Stomach (tissue), 4 donors: Measurements from ENCODE around the gene COCH.
"Not testable (repeated sequence)": the region's sequence is repeated elsewhere in the genome, so short reads cannot be mapped to it uniquely, and the experiment has no call there.

Experiments
- EP300 ChIP-seq: sonication (generic); formaldehyde crosslinking; IDR thresholded peaks from one replicate; pipeline ENCODE4 v1.6.1; 2017; ENCODE audit warnings: antibody characterized with exemption
- POLR2A ChIP-seq, 4 donors: fragments of 450-650 bp; IDR thresholded peaks; one replicate each; pipeline ENCODE4 v1.6.1; 2016; ENCODE audit warnings: antibody characterized with exemption in 4 of 4, control low read depth in 2 of 4, mild to moderate bottlenecking in 1 of 4, moderate library complexity in 1 of 4
- POLR2AphosphoS5 ChIP-seq, 3 donors: sonication (generic); formaldehyde crosslinking; IDR thresholded peaks; one replicate each; pipeline ENCODE4 v1.6.1; 2016; ENCODE audit warnings: antibody characterized with exemption in 3 of 3
- TF ChIP-seq, protein P1 (sequence below), 7 experiments: fragments of 450-650 bp in 4 of 7; fragments of 200-600 bp in 3 of 7; sonication (generic) in 3 of 7; IDR thresholded peaks; one replicate each; pipeline ENCODE4 v1.5.1; 2016 to 2019; ENCODE audit warnings: antibody characterized with exemption in 7 of 7, control low read depth in 2 of 7, mild to moderate bottlenecking in 1 of 7

GRCh38 chr14:30897121-30897520 is 22.8 kb downstream of the COCH start:
- TF ChIP-seq, protein P1, sequence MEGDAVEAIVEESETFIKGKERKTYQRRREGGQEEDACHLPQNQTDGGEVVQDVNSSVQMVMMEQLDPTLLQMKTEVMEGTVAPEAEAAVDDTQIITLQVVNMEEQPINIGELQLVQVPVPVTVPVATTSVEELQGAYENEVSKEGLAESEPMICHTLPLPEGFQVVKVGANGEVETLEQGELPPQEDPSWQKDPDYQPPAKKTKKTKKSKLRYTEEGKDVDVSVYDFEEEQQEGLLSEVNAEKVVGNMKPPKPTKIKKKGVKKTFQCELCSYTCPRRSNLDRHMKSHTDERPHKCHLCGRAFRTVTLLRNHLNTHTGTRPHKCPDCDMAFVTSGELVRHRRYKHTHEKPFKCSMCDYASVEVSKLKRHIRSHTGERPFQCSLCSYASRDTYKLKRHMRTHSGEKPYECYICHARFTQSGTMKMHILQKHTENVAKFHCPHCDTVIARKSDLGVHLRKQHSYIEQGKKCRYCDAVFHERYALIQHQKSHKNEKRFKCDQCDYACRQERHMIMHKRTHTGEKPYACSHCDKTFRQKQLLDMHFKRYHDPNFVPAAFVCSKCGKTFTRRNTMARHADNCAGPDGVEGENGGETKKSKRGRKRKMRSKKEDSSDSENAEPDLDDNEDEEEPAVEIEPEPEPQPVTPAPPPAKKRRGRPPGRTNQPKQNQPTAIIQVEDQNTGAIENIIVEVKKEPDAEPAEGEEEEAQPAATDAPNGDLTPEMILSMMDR (IDR thresholded peaks at IDR 0.05), result not testable (repeated sequence)
- not testable (repeated sequence) for TF ChIP-seq POLR2AphosphoS5 (IDR thresholded peaks at IDR 0.05); POLR2A (IDR thresholded peaks at IDR 0.05); EP300
